HL-60/S4 treated with retinoic acid at 250 ng/mL for 4 days and 3 days (cell line): ENCODE measurements around the gene PCYT1B.
"Not testable (repeated sequence)": the region's sequence is repeated elsewhere in the genome, so short reads cannot be mapped to it uniquely, and the experiment has no call there.

Source experiments
- in situ Hi-C: fragments of 300-500 bp; cut with MboI; formaldehyde crosslinking; loops from 2 replicates; pipeline ENCODE4 v1.7.0; 2022; ENCODE audit warnings: low sequenced_read_pairs

The PCYT1B gene

DNA sequence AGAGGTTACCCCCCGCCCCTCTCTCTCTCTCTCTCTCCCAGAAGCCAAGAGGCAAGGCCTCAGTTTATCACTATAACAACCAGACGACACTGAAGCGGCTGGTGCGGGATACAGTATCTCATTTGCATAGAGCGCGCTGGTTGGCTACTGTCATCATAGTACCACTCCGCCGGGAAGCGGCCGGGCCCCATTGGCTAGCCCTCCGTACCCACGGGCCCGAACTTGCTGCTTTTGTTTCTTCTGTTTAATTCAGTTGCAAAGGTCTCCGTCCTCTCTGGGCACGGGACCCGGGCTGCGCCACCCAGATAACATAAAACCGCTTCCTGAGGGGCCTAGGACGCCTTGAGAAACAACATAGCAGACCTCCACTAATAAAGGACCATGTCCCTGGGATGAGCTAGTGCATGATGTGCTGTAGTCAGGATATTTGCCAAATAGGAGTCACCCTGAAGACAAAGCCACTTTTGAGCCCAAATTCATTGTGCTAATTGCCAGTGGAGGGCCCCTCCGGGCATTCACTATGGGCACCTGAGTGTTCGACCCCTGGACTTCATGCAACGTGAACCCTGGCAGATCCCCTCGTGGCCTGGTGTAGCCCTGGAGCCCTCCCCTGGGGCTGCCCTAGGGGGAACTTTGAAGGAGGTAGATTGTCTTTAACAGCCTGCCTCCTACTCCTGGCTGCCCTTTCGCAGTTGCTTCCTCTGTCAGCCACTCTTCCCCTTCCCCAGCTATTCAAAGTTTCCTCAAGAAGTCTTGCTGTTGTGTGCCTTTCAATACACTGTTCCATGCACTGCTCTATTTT lies at the start of gene PCYT1B:
PCYT1B (minus strand) TSS at position 91 of the 802 bp plus-strand sequence. CDS start 242 bp downstream, outside the sequence.
- in situ Hi-C loops = no loop called here

- in situ Hi-C loops = no loop called here
Observed at GRCh38 chrX:24696294-24696693, 49.1 kb upstream of the PCYT1B start.

- in situ Hi-C loops = no loop called here
Observed at GRCh38 chrX:24694825-24695224, 47.7 kb upstream of the PCYT1B start.

- in situ Hi-C loops = no loop called here
Observed at GRCh38 chrX:24693453-24694202, 46.5 kb upstream of the PCYT1B start, which contains the start of gene POLA1. Gene POLA1 (plus strand): TSS chrX:24693918. CDS start chrX:24693962, 44 bp downstream.

GRCh38 chrX:24692305-24692704 lies 45.2 kb upstream of the PCYT1B start:
- in situ Hi-C loops = no loop called here

- in situ Hi-C loops = no loop called here
Observed at GRCh38 chrX:24684048-24684447, 36.9 kb upstream of the PCYT1B start.

GRCh38 chrX:24682739-24683432 lies 35.7 kb upstream of the PCYT1B start:
- in situ Hi-C loops = no loop called here

GRCh38 chrX:24676403-24677024 lies 29.4 kb upstream of the PCYT1B start:
- in situ Hi-C loops = no loop called here

- in situ Hi-C loops = no loop called here
Observed at GRCh38 chrX:24673424-24673823, 26.3 kb upstream of the PCYT1B start.

GRCh38 chrX:24672701-24673190 lies 25.6 kb upstream of the PCYT1B start:
- in situ Hi-C loops = no loop called here

DNA sequence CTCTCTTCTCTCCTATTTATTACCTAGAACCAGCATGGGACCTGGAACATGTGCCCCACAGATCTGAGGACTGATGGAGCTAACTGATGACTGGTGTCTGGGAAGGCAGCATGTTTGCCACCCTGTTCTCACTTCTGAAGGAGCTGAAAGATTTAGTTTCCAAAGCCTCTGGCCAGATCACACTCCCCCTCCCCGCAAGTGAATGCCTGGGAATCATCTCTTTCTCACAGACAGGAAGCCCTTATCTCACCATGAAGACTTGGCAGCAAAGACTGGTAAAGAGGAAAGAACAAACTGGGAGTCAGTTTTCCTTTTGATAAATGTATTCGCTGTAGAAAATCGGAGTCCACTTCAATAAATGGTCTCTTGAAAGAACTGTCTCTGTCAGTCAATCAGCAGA lies 21.0 kb upstream of the PCYT1B start:
- in situ Hi-C loops = no loop called here

GRCh38 chrX:24662352-24662751 lies 15.2 kb upstream of the PCYT1B start:
- in situ Hi-C loops = no loop called here

GRCh38 chrX:24661292-24661691 lies 14.1 kb upstream of the PCYT1B start:
- in situ Hi-C loops = no loop called here

DNA sequence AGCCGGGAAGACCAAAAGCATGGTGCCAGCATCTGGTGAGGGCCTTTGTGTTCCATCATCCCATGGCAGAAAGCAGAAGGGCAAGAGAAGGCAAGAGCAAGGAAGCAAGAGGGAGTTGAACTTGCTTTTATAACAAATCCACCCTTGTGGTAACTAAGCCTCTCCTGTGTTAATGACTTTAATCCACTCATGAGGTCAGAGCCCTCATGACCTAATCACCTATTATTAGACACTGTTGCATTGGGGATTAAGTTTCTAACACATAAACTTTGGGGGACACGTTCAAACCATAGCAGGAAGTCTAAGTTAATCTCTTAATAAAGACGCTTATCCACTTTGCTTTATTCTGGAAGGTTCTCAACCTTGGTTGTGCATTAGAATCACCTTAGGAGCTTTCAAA lies 12.5 kb upstream of the PCYT1B start:
- in situ Hi-C loops = no loop called here

GRCh38 chrX:24659106-24659505 lies 12.0 kb upstream of the PCYT1B start:
- in situ Hi-C loops = no loop called here

DNA sequence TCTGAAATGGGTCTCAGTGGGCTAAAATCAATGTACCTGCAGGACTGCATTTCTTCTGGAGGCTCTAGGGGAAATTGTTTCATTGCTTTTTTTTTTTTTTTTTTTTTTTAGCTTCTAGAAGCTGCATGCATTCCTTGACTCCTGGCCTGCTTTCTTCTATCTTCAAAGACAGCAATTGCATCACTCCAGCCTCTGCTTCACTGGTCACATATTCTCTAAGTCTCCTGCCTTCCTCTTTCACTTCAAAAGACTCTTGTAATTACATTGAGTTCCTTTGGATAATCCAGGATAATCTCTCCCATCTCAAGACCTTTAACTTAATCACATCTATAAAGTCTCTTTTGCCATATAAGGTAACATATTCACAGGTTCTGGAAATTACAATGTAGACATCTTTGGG lies 11.3 kb upstream of the PCYT1B start:
- in situ Hi-C loops = no loop called here

- in situ Hi-C loops = no loop called here
Observed at GRCh38 chrX:24657671-24658386, 10.7 kb upstream of the PCYT1B start.

- in situ Hi-C loops = not testable (repeated sequence)
Observed at GRCh38 chrX:24655679-24656078, 8.5 kb upstream of the PCYT1B start.

- in situ Hi-C loops = no loop called here
Observed at GRCh38 chrX:24651783-24652182, 4.6 kb upstream of the PCYT1B start.

- in situ Hi-C loops = no loop called here
Observed at GRCh38 chrX:24648495-24648894, 1.3 kb upstream of the PCYT1B start.
